ENCODE data around the gene RXRA.

DNA sequence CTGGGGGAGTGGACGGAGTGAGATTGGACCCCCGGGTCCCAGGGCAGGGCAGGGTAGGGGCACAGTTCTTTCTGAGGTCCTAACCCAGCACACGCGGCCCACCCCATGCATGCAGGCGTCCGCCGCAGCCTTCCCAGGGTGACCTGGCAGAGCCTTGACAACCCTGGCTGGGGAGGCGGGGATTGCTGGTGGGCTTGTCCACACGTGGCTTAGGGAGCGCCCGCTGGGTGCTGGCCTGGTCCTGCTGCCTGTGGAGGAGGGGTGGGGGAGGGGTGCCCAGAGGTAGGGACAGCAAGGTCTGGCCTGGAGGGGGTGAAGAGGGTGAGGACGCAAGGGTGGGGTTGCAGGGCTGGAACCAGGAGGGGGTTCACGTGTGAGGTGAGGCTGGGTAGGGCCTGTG is 6.0 kb downstream of the RXRA start:
- TF ChIP-seq SUZ12 (IDR thresholded peaks at IDR 0.05; ENCODE audit: extremely low read depth, insufficient read depth, insufficient read length) (no peak), YY1 (IDR thresholded peaks at IDR 0.05; ENCODE audit: insufficient read depth, insufficient read length) (no peak)
